ENCODE results near the gene SLC35E1. TPM values are rescaled to one million over a fixed set of nuclear protein-coding genes. Genes with fewer than 3 reads are reported as not detected.
A peak's percentile ranks its signal among the peaks of the same experiment; 100 is the strongest.

The SLC35E1 gene
- total and polyA plus RNA-seq, 12 donors: 20.1 to 49.8 (median 37.3) TPM

GRCh38 chr19:16582486-16583261 lies 10.5 kb upstream of the SLC35E1 start:
- 73 to 84% (median 78%) methylated on average over 9 to 10 of the region's 10 CpGs for WGBS, 4 donors
- Histone ChIP-seq H3K9me3 (replicated peaks in 1 of 3) (no peaks in the 10 kb centered on the region), H3K27ac (peak overlapping the region; percentile 77 to 97 (median 86)), H3K4me3 (no peak overlapping the region), H3K4me1 (replicated peaks in 1 of 2) (peaks cover 26 to 72% of the 10 kb centered on the region in 2 donors), H3K27me3 (no peaks in the 10 kb centered on the region), H3K36me3 (replicated peaks in 1 of 2) (peaks cover 0 to 7% of the 10 kb centered on the region in 2 donors)
- TF ChIP-seq CTCF (IDR thresholded peaks at IDR 0.05): no peak
- no peak for TF ChIP-seq POLR2A (IDR thresholded peaks at IDR 0.05)
- intact Hi-C loops (cut with DNase I): no loop called here
- DNase-seq: peak in 1 of 7 donors; percentile 24

- WGBS, 4 donors: 20 to 43% (median 30%) methylated on average over 4 to 6 of the region's 6 CpGs
- H3K36me3 ChIP-seq (replicated peaks in 1 of 2): peaks cover 0 to 14% of the 10 kb centered on the region in 2 donors
- H3K27me3 ChIP-seq: no peaks in the 10 kb centered on the region
- peak; percentile 70 to 92 (median 88) for DNase-seq
- H3K9me3 ChIP-seq (replicated peaks in 1 of 3): no peaks in the 10 kb centered on the region
- TF ChIP-seq CTCF (IDR thresholded peaks at IDR 0.05) (no peak), POLR2A (IDR thresholded peaks at IDR 0.05) (peak; percentile 11 to 82)
- no peak overlapping the region for H3K4me3 ChIP-seq
- peak overlapping the region; percentile 77 to 97 (median 86) for H3K27ac ChIP-seq
- intact Hi-C loops (cut with DNase I): no loop called here
- H3K4me1 ChIP-seq (replicated peaks in 1 of 2): peaks cover 19 to 65% of the 10 kb centered on the region in 2 donors
These were observed 9.7 kb upstream of the SLC35E1 start for GRCh38 chr19:16581971-16582343.

GRCh38 chr19:16581145-16581970 lies 9.1 kb upstream of the SLC35E1 start:
- intact Hi-C loops (cut with DNase I): no loop called here
- H3K4me1 ChIP-seq (replicated peaks in 1 of 2): peaks cover 19 to 59% of the 10 kb centered on the region in 2 donors
- peak; percentile 60 to 94 (median 90) for DNase-seq
- WGBS, 4 donors: 34 to 46% (median 39%) methylated on average over 5 to 12 of the region's 12 CpGs
- peak overlapping the region; percentile 77 to 97 (median 86) for H3K27ac ChIP-seq
- H3K4me3 ChIP-seq: no peak overlapping the region
- H3K36me3 ChIP-seq (replicated peaks in 1 of 2): peaks cover 0 to 20% of the 10 kb centered on the region in 2 donors
- H3K9me3 ChIP-seq (replicated peaks in 1 of 3): no peaks in the 10 kb centered on the region
- TF ChIP-seq CTCF (IDR thresholded peaks at IDR 0.05): peak in 2 of 6 experiments; percentile 28 to 34
- peak; percentile 26 to 74 for TF ChIP-seq POLR2A (IDR thresholded peaks at IDR 0.05)
- H3K27me3 ChIP-seq: no peaks in the 10 kb centered on the region

- no peak for TF ChIP-seq CTCF (IDR thresholded peaks at IDR 0.05)
- TF ChIP-seq POLR2A (IDR thresholded peaks at IDR 0.05): no peak
- H3K4me3 ChIP-seq: no peak overlapping the region
- H3K27ac ChIP-seq: peak overlapping the region in 1 of 5 donors; percentile 49
- intact Hi-C loops (cut with DNase I): loop anchor here (5.0 to 10.0 kb wide), 2 partner anchors 43 to 45 kb away; partner anchors contain the start of gene MED26 (in 1 of the 2)
- H3K27me3 ChIP-seq: no peaks in the 10 kb centered on the region
- 80 to 86% (median 83%) methylated on average over 4 of the region's 4 CpGs for WGBS, 4 donors
- peaks cover 0 to 33% of the 10 kb centered on the region in 2 donors for H3K36me3 ChIP-seq (replicated peaks in 1 of 2)
- H3K4me1 ChIP-seq (replicated peaks in 1 of 2): peaks cover 19 to 55% of the 10 kb centered on the region in 2 donors
- no peaks in the 10 kb centered on the region for H3K9me3 ChIP-seq (replicated peaks in 1 of 3)
- DNase-seq: no peak
These were observed 7.2 kb upstream of the SLC35E1 start for GRCh38 chr19:16579381-16579780.

All from adrenal gland (tissue), 12 donors.